Fibroblast of lung (primary cell): ENCODE data around the gene TAS2R41. TPM values are rescaled to one million over a fixed set of nuclear protein-coding genes. Genes with fewer than 3 reads are reported as not detected.

ENCODE experiments used
- DNase-seq, 2 donors: peaks; one replicate each; pipeline versions ENCODE4 v3.0.0 to v3.0.0-alpha.2; 2010; ENCODE audit warnings: low read depth in 2 of 2
- H2AFZ ChIP-seq: 2 replicates; pipeline ENCODE4 v1.5.1; 2012; ENCODE audit warnings: low read length, control low read depth, inconsistent platforms
- H3K27ac ChIP-seq: 2 replicates; pipeline ENCODE4 v1.5.1; 2011; ENCODE audit warnings: low read length, control low read depth; ENCODE audit not compliant: insufficient read depth
- H3K27me3 ChIP-seq: 2 replicates; pipeline ENCODE4 v1.5.1; 2011; ENCODE audit warnings: mild to moderate bottlenecking, low read length; ENCODE audit not compliant: control insufficient read depth, insufficient read depth
- H3K36me3 ChIP-seq: 2 replicates; pipeline ENCODE4 v1.5.1; 2011; ENCODE audit warnings: low read length; ENCODE audit not compliant: control insufficient read depth, insufficient read depth
- H3K4me1 ChIP-seq: 2 replicates; pipeline ENCODE4 v1.5.1; 2011; ENCODE audit warnings: low read length; ENCODE audit not compliant: control insufficient read depth, insufficient read depth; ENCODE audit errors: extremely low read depth
- H3K4me2 ChIP-seq: 2 replicates; pipeline ENCODE4 v1.5.1; 2011; ENCODE audit warnings: low read length, control low read depth; ENCODE audit not compliant: insufficient read depth; ENCODE audit errors: extremely low read depth
- H3K4me3 ChIP-seq, 4 experiments: fragments of 200-600 bp in 1 of 4; sonication (generic) in 1 of 4; replicated peaks in 1 of 4; 2 replicates each; pipeline ENCODE4 v1.5.1; 2011 to 2016; ENCODE audit warnings: low read length in 4 of 4, low read depth in 3 of 4, mild to moderate bottlenecking in 3 of 4, control low read depth in 2 of 4, inconsistent platforms in 1 of 4, mixed read lengths in 1 of 4; ENCODE audit not compliant: insufficient read depth in 1 of 4; ENCODE audit errors: control extremely low read depth in 1 of 4
- H3K79me2 ChIP-seq: 2 replicates; pipeline ENCODE4 v1.5.1; 2012; ENCODE audit warnings: mild to moderate bottlenecking, low read length, inconsistent platforms; ENCODE audit not compliant: control insufficient read depth, insufficient read depth
- H3K9ac ChIP-seq: 2 replicates; pipeline ENCODE4 v1.5.1; 2011; ENCODE audit warnings: mild to moderate bottlenecking, low read length, control low read depth; ENCODE audit not compliant: insufficient read depth
- H3K9me3 ChIP-seq: 2 replicates; pipeline ENCODE4 v1.5.1; 2012; ENCODE audit warnings: low read depth, low read length; ENCODE audit not compliant: control insufficient read depth, insufficient read depth
- H4K20me1 ChIP-seq: 2 replicates; pipeline ENCODE4 v1.5.1; 2011; ENCODE audit warnings: low read length; ENCODE audit not compliant: control insufficient read depth, insufficient read depth; ENCODE audit errors: extremely low read depth
- CTCF ChIP-seq, 2 donors: IDR thresholded peaks in 1 of 2; conservative IDR thresholded peaks in 1 of 2; 1 replicate in 1 of 2; 2 replicates in 1 of 2; pipeline ENCODE4 v1.5.1; 2011 to 2012; ENCODE audit warnings: low read length in 2 of 2, control low read depth in 1 of 2, inconsistent platforms in 1 of 2, low read depth in 1 of 2, mild to moderate bottlenecking in 1 of 2
- EZH2 ChIP-seq: IDR thresholded peaks from 2 replicates; pipeline ENCODE4 v1.5.1; 2012; ENCODE audit warnings: low read length, control low read depth, mild to moderate bottlenecking; ENCODE audit errors: missing control alignments
- polyA plus RNA-seq, 2 donors: library from polyadenylated mRNA; depleted of rRNA in 1 of 2; stranded (reverse) in 1 of 2; unstranded in 1 of 2; fragments of >200 nt; gene quantifications; 2 replicates each; pipeline ENCODE4 v1.2.1, GENCODE V29; 2011 to 2012; ENCODE audit warnings: missing spikeins in 1 of 2
- total RNA-seq: library from RNA; depleted of rRNA; stranded (reverse); fragments of >200 nt; gene quantifications from 2 replicates; pipeline ENCODE4 v1.2.1, GENCODE V29; 2014

The TAS2R41 gene
- total and polyA plus RNA-seq, 2 donors (not counting 1 experiment from before 2014, with no cell fraction given), result not detected

GRCh38 chr7:143511593-143512047 lies 33.9 kb downstream of the TAS2R41 start:
- Histone ChIP-seq H3K79me2 (no peaks in the 10 kb centered on the region), H4K20me1 (no peaks in the 10 kb centered on the region), H3K27ac (no peak overlapping the region), H3K27me3 (no peaks in the 10 kb centered on the region), H3K9ac (no peak overlapping the region), H3K4me2 (no peak overlapping the region), H3K4me1 (no peaks in the 10 kb centered on the region), H3K36me3 (no peaks in the 10 kb centered on the region), H3K9me3 (no peaks in the 10 kb centered on the region), H3K4me3 (no peak overlapping the region), H2AFZ (peak overlapping the region; percentile 39)
- DNase-seq, result no peak
- TF ChIP-seq CTCF (conservative IDR thresholded peaks at IDR 0.05 in 1 of 2, IDR thresholded peaks at IDR 0.05 in 1 of 2; ENCODE audit: low read depth in 1 of 2, low read length in 2 of 2), result no peak
- no peak for TF ChIP-seq EZH2

- TF ChIP-seq EZH2 (no peak), CTCF (conservative IDR thresholded peaks at IDR 0.05 in 1 of 2, IDR thresholded peaks at IDR 0.05 in 1 of 2; ENCODE audit: low read depth in 1 of 2, low read length in 2 of 2) (no peak)
- Histone ChIP-seq H3K79me2 (no peaks in the 10 kb centered on the region), H3K4me3 (no peak overlapping the region), H3K9me3 (no peaks in the 10 kb centered on the region), H3K4me1 (no peaks in the 10 kb centered on the region), H2AFZ (no peak overlapping the region), H3K9ac (no peak overlapping the region), H4K20me1 (no peaks in the 10 kb centered on the region), H3K27ac (no peak overlapping the region), H3K4me2 (no peak overlapping the region), H3K27me3 (no peaks in the 10 kb centered on the region), H3K36me3 (no peaks in the 10 kb centered on the region)
- peak in 1 of 2 donors; percentile 12 for DNase-seq
These were observed 35.0 kb downstream of the TAS2R41 start for GRCh38 chr7:143512488-143513340.

GRCh38 chr7:143514487-143514886 lies 36.8 kb downstream of the TAS2R41 start:
- no peak for DNase-seq
- TF ChIP-seq CTCF (conservative IDR thresholded peaks at IDR 0.05 in 1 of 2, IDR thresholded peaks at IDR 0.05 in 1 of 2; ENCODE audit: low read depth in 1 of 2, low read length in 2 of 2) (no peak), EZH2 (no peak)

More at GRCh38 chr7:143514487-143514886, 36.8 kb downstream of the TAS2R41 start:
- Histone ChIP-seq H3K79me2 (no peaks in the 10 kb centered on the region), H2AFZ (no peak overlapping the region), H3K9me3 (no peaks in the 10 kb centered on the region), H3K4me1 (peaks cover under 1% of the 10 kb centered on the region), H4K20me1 (no peaks in the 10 kb centered on the region), H3K9ac (no peak overlapping the region), H3K4me2 (no peak overlapping the region), H3K27ac (no peak overlapping the region), H3K36me3 (no peaks in the 10 kb centered on the region), H3K4me3 (no peak overlapping the region), H3K27me3 (no peaks in the 10 kb centered on the region)
